Measurements from ENCODE around the gene RPL22L1.

DNA sequence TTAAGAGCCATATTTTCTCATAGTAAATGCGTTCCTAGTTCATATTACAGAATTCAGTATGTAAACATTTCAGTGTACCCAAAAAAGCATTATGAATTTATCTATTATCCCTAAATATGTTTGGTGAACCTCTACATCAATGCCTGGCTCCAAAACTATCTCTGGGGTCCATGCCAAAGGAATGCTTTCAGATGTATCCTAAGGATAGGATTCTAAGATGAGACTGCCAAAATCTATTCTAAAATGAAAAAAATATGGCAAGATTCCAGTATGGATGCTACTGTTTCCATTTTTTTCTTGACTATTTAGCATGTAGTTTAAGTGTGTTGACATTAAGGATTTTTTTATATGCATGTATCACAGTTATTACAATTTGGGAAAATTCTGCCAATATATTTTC lies 19.6 kb upstream of the RPL22L1 start:
- TF ChIP-seq, protein P1, sequence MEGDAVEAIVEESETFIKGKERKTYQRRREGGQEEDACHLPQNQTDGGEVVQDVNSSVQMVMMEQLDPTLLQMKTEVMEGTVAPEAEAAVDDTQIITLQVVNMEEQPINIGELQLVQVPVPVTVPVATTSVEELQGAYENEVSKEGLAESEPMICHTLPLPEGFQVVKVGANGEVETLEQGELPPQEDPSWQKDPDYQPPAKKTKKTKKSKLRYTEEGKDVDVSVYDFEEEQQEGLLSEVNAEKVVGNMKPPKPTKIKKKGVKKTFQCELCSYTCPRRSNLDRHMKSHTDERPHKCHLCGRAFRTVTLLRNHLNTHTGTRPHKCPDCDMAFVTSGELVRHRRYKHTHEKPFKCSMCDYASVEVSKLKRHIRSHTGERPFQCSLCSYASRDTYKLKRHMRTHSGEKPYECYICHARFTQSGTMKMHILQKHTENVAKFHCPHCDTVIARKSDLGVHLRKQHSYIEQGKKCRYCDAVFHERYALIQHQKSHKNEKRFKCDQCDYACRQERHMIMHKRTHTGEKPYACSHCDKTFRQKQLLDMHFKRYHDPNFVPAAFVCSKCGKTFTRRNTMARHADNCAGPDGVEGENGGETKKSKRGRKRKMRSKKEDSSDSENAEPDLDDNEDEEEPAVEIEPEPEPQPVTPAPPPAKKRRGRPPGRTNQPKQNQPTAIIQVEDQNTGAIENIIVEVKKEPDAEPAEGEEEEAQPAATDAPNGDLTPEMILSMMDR (IDR thresholded peaks at IDR 0.05) = no peak
- no peak for TF ChIP-seq POLR2A (IDR thresholded peaks at IDR 0.05)
